NCI-H526 treated with DMSO at 0.1 percent for 48 hours (cell line): ENCODE measurements around the gene CBLN1.

Experiments
- DNase-seq: peaks from one replicate; lab custom pipeline; 2025; lab: John Stamatoyannopoulos, UW

Gene CBLN1

DNA sequence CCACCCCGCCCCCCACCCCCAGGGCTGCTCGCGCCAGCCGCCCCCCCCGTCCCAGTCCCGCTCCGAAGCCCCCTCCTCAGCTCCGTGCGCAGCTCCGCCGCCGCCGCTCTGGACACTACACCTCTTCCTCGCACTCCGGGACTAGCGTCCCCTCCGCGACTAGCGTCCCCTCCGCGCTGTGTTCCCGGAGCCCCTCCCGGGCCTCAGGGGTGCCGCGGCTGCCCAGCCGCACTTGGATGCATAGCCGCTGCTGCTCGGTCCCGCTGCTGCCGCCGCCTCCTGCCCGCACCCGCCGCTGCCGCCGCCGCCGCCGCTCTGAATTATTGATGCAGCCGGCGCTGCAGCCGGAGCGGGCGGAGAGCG lies at the start of gene CBLN1:
CBLN1 (minus strand) TSS at position 359 of the 363 bp plus-strand sequence. CDS start 373 bp downstream, outside the sequence.
- no peak for DNase-seq

DNA sequence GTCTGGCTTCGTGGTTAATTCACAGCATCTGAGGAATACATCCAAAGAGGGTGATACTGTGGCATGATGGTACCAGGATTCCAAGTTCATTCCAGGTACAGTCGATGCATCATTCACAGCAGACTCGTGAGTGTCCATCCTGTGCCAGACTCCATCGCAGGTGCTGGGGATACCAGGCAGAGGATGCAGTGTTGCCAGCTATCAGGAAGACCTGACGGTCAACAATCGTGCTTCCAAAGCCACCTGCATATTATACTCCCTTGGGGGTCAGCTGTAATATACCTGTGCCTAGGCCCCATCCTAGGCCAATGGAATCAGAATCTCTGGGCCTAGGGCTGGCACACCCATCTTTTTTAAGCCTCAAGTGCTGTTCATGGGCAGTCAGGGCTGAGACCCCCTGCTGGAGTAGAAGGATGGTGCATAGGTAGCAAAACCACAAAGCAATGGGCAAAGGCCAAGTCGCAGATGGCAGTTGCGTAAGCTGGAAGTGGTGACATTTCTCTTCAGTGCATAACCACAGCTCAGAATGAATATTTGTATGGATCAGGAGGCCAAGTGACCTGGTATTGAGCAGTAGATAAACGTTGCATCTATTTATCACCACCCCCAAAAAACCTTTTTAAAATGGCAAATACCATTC lies 49.0 kb upstream of the CBLN1 start:
- DNase-seq = no peak

DNA sequence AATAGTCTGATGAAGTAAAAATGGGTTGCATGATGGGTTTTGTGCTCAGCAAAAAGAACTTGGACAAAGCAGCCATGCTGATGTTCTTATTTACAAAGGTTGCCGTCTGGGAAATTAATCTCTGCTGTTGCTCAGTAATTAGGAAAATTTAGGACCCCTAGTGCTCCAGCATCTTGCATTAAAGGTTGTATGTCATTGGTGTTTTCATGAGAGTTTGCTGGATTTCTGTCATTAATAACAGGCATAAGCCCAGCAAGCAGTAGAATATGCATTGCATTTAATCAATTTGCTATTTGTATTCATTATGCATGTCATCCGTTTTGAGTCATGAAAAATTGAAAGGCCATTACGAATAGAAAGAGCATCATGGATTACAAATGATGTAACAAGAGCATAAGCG lies 46.7 kb upstream of the CBLN1 start:
- no peak for DNase-seq

DNA sequence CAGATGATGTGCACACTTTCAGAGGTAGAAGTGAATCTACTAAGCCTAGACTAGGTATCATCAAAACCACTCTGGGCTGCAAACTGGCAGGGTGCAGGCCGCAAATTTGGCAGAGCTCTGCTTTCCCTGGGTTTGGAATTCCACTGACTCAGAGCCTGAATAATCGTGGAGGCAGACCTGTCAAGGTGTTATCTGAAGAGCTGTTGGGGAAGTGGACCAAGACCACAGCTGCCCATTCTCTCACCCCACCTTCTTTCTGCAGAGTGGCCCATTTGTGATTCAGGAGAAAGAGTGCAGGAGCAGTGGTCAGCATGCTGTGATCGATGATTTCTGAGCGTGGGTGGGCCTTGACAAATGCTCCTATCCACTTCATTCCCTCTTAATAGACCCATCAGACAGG lies 45.8 kb upstream of the CBLN1 start:
- DNase-seq = no peak

DNA sequence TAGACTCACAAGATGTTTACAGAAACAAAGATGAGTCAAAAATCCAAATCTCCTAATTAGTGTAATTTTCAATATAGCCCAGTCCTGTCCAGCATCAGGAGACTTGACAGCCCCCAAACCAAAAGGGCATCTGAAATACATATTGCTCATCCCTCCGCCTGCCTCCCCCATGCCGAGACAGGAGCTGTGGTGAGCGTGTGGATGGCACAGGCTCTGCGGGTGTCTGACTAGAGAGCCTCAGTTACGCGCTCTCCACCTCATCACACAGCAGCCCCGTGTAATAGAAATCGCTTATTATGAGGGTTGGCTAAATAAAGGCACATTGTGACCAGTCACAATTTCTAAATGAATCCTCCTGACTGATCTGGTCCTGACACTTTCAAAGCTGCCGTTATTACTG lies 43.1 kb upstream of the CBLN1 start:
- DNase-seq = no peak

DNA sequence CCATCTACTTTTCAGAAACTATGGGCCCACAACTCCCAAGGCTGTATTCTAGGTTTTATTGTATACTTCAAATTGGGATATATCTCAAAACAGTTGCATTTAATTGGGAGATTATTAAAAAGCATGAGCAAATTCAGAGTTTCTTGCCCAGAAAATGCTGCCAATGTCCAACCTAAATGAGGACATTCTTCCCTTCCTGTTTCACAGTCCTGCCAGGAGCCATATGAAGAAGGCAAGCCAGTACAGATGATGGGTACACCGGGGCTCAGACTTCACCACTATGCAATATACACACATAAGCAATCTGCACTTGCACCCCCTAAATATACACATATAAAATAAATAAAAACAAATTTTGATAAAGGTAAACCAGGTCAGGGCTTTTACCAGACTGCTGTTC lies 34.0 kb upstream of the CBLN1 start:
- no peak for DNase-seq

DNA sequence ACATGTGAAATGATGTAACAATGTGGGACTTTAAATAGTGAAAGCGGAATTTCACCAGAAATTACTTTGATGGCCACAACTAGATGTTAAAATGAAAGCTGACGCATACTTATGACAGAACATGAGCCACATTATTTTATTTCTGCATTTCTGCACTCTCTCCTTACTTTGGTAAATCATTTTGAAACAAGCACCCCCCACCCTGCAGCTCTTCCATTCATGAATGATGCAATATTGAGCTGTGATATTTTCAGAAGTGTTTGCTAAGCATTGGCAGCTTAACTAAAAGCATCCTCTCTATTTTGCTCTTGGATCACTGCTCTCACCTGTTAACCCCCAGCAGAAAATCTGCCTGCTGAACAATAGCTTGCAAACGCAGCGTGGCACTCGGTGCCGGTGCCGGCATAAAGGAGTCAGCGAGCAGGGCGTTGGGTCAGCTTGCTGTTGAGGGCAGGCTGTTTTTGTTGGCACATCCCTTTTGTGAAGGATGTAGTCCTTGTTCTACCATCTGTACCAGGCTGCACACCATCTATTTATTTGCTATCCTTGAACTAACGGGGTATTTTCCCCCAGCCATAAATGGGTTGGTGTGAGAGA lies 30.8 kb upstream of the CBLN1 start:
- no peak for DNase-seq

DNA sequence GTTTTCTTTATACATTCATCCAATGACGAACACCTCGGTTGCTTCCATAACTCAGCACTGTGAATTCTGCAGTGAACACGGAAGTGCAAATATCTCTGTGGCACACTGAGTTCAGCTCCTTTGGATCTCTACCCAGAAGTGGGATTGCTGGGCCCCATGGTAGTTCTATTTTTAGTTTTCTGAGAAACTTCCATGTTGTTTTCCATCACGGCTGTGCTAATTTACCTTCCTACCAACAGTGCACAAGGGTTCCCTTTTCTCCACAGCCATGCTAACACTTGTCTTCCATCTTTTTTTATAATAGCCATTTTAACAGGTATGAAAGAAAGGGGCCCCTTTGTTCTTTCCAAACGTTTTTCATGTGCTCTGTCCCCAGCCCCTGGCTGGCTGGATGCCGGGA lies 30.2 kb upstream of the CBLN1 start:
- DNase-seq = no peak

DNA sequence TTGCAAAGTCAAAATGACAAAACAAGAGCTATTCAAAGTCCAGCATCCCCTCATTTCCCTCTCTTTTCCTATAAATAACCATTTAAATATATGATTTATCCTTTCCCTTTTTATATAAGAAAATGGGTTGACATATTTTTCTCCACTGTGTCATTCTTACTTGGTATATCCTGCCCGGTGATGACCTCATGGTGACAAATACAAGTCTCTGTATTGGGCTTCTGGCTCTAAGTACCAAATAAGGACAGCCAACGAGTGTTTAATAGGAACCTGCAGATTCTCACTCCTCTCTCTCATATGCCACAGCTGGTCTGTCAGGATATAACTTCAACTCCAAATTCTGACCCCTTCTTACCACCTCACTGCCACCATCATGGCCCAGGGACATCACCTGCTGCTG lies 25.5 kb upstream of the CBLN1 start:
- DNase-seq = no peak

DNA sequence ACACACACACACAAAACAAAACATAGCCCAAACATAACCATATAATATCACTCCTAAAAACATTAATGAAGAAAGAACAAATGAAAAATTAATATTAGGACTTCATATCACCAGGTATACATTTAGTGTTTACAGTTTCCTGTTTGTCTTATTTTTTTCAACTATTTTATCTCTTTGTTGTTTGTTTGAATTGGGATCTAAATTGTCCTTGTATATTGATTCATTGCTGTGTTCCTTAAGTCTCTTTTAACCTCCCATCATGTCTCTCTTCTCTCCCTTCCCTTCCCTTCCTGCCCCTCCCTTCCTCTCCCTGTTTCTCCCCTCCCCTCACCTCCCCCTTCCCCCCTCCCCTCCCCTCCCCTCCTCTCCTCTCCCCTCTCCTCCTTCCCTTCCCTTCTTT lies 23.8 kb upstream of the CBLN1 start:
- DNase-seq = no peak

DNA sequence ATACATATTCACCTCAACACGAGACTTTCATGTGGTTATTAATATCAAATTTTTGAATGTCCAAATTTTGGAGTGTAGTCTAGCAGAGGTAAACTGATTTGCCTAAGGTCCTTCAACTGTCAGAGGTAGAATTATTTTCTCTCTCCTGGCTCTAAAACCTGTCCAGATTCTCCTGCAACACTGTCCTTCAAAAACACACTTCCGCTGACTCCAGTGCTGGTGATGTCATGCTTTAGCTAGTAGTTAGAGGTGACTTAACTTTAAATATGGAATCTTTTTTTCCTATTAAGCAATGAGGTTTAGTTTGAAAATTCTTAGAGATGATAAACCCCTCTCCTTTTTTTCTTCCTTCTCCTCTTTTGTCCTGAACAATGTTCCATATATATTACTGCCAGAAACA lies 10.8 kb upstream of the CBLN1 start:
- no peak for DNase-seq

DNA sequence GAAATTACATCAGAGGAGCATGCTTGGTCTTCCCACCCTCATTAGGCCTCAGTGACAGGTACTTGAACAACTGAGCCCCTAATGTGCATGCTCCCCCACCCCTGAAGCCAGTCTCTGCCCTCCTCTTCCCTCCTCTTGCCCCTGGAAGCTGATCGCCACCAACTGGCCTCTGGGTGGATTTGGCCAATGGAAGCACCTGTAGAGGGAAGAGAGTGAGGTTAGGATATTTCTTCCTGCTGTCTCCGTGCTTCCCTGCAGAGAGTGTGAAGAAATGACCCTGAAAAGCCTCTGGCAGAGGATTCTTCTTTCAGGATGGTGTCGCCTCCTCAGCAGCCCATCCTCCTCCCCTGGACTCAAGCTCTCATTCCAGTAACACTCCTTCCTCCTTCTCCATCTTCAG lies 5.9 kb upstream of the CBLN1 start:
- DNase-seq = no peak

DNA sequence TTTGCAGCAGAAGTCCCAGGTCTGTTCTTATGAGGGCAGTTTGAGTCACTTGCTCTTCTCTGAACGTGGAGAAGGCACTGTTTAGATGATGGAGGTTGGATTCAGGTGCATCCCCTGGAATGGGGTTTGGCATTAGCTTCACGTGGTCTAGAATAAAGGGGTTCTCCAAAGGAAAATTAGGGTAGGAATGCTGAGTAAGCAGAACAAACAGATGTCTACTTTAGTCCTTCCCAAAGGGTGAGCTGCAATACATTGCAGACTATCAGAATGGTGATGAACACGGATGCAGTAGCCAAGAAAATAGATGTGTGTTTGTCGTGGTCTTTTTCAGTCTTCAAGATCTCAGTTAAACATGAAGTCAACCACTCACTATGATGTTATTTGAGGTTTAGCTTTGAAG lies 3.3 kb upstream of the CBLN1 start:
- no peak for DNase-seq

DNA sequence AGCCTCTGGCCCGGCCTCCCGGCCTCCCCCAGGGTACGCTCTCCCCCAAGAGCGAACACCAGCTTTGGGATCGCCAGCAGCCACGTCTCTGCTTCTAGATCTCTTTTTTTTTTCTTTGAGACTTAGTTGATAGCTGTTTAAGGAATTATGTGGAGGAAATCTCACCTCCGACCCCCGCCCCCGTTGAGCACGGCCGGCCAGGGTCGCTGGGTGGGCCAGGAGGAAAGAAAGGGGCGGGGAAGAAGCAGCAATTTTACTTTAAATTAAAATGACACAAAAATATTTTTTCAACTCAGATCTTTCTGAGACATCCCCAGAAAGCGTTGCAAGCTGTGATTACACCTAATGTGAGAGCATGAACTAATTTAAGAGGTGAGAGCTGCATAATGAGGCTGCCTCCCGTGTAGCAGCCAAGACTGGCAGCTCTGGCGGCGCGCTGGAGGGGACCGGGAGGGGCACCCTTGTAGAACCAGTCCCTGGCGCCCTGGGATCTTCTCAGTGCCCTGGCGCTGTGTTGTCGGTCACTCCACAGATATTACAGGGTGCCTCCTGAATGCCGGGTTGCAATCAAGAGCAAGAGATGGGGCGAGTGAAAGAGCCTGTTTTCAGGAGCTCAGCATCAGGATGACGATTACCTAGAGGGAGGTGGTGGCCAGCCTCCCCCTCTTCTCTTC lies 1.9 kb upstream of the CBLN1 start:
- no peak for DNase-seq

DNA sequence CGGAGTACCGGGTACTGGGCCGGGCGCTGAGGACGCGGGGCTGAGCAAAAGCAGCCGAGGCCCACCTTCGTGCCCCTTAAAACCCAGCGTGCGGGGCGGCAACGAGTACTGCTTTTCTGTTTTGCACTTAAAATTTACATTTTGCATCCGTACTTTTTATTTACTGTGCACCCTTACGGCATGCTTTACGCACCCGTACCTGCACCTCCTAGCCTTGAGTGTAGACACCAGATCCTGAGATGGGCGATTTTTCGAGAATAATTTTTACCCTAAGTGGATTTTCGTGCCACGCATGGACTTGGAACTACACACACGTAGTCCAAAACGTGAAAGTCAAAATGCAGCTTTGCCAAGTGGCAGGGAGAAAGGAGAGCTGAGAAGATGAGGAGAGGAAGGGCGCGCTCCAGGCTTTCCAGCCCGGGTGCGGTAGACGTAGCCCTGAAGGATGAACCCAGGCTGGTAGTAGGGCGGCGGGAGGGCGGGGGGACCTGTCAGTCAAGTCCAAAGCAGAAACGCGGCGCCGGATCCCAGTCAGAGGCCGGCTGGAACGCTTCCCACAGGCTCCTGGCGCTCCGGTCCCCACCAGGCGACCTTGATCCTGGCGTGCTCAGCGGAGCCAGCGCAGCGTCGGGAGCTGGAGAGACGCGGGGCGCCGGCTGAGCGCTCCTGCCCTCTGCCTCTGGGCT lies 1.2 kb upstream of the CBLN1 start:
- no peak for DNase-seq

DNA sequence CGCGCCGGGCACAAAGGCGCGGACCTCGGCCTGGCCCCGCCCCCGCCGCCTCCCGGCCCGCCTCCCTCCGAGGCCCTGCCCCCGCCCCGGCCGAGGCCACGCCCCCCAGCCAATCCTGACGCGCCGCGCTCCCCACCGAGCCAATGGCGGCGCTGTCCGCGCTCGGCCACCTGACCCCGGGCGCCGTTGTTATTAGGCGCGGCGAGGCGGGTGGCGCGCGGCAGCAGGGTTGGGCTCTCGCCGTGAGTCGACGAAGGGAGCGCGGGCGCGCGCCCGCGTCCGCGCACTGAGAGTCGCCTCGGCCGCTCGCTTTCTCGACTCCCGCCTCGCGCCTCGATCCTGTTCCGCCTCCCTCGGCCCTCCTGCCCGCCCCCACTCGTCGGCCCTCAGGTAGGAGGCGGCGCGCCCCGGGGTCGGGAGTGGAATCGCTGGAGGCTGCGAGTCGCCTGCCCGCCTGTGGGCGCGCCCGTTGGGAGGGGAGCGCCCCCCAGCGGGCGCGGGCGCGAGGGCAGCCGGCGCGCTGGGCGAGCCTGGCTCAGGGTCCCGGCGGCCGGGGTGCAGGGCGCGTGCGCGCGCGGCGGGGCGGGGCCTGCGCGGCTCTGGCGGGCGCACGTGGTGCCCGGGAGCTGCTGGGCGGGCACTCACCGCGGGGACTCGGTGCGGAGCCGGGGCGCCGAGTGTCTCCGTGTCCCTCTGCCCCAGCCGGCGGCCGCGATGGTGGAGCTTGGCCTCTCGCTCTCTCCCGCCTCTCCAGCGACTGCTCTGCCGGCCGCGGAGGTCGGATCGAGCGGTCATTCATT lies 405 bp upstream of the CBLN1 start:
- no peak for DNase-seq

DNA sequence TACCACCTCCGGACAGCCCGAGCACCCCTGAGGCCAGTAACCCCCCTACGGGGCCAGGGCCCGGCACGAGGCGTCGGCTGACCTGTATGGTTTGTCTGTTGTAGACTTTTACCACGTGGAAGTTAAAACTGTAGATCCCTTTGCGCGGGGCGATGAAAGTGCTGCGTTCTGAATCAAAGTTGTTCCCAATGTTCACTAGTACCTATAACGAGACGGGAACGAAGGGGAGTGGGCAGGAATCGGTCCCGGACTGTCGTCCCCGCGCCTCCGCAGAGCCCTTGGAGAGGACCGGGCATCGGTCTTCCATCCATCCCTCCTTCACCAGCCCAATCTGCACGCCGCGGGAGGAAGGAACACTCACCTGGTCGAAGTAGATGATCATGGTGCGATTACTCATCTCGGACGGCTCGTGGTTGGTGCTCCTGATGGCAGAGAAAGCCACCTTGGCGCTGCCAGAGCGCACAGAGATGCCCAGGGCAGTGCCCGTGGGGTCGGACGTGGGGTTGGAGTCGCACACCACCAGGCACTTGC lies 732 bp downstream of the CBLN1 start:
- no peak for DNase-seq

DNA sequence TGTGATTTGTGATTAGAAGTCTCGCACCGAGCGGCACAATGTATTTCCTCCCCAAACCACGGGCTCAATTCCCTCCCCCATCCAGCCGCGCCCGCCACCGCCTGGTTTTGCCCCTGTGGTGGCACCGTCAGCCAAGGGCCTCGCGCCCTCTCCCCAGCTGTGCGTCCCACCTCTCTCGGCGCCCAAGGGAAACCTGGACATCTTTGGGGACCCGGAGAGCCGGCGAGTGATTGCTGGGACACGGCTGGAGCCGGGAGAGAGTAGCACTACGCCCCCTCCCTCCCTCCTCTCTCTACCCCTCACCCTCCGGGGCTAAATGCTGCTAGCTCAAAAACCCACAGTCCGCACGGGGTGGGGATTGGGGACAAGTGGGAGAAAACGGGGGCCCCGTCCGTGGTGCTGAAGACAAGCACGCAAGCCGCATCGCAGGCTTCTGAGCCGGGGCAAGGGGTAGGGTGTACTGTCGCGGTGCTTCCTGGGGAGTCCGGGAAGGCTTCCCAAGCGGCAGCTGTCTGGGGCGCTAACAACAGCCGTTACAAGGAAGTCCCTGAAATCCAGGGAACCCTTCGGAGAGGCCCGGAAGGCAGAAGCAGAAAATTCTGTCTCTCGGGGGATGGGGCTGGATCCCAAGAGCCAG lies 1.4 kb downstream of the CBLN1 start:
- DNase-seq = no peak

DNA sequence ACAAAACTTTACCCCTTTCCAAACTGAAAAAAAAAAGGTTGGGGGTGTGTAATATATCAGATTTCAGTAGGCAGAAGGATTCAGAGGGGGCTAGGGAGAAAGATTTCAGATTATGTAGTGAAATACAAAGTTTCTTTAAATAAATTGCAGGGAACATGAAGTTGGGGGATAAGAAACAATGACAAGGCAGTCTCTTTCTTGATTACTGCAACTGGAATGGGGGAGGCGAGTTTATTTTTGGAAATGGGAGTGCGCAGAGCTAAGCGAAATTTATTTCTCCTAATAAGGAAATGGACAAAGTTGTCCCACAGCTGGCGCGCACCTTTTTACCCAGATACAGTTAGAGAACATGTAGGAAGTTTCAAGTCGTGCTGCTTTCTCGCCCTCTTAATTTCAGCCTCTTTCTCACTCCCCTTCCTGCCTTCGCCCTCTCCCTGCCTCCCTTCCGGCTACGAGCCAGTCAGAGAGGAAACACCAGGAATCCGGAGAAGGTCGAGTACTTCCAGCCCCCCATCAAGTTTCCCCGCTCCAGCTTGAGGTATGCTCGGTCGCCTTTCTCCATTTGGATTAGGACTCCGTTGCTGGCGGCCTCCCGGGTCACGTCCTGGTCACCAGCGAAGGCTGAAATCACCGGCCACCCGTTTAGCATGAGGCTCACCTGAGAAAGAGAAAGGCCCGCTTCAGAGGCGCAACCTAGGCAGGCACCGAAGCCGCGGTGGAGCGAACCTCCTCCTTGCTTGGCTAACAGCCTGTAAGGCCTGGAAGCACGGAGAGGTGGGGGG lies 2.5 kb downstream of the CBLN1 start:
- no peak for DNase-seq

DNA sequence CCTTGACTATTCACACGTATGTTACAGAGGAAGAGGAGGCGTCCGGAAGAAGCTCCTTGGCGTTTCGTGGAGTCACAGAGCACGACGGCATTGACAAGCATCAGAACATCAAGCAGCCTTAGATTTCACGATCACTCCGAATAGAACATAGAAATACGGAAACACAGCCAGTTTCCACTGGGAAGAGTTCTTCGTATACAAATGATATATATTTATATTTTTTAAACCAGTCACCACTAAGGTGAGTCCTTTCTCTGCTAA lies 3.1 kb downstream of the CBLN1 start:
- DNase-seq = no peak
